HG03175 (cell line): Measurements from ENCODE around the gene TBX10.
"Not testable (repeated sequence)": the region's sequence is repeated elsewhere in the genome, so short reads cannot be mapped to it uniquely, and the experiment has no call there.

Experiments used
- ATAC-seq: cut with Tn5 transposase; IDR thresholded peaks from one replicate; pipeline ENCODE4 v1.9.1; 2021; ENCODE audit warnings: mild to moderate bottlenecking, moderate library complexity; ENCODE audit not compliant: unreplicated experiment

TBX10 gene

DNA sequence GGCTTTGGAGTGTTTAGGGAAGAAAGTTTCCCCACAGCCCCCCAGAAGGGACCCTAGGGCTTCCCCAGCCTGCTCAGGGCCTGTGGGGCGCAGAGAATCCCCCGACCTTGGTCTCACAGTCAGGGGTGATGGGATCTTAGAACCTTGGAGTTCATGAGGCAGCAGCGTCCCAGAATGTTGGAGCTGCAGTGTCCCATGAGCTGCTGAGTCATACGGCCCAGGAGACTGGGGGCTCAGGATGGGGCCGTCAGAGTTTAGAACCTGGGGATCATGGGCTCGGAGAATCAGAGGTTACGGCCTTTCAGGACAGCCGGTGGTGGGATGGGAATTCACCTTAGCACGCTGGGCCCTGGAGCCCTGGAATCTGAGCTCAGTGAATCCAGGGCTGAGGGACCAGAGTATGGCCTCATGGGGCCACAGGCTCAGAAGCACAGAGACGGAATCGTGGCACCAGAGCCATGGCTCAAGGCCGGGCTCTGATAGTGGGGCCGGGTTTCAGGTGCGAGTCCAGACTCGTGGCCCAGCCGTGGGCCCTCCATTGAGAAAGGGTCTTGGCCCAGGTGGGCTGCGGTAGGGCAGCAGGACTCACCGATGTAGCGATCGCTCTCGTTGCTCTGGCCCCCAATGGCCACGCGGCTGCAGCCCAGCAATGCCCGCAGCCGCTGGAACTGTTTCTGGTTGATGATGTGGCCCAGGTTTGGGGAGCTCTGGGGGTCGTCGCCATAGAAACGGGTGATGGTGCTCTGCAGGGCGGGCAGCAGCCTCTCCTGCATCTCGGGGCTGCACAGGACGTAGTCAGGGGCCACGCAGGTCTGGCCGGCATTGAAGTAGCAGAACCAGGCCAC lies 25.4 kb upstream of the TBX10 start:
- ATAC-seq: no peak

- ATAC-seq: no peak
These were observed 24.6 kb upstream of the TBX10 start for GRCh38 chr11:67664213-67664585.

- no peak for ATAC-seq
These were observed 24.1 kb upstream of the TBX10 start for GRCh38 chr11:67663532-67664212.

GRCh38 chr11:67662835-67663531 lies 23.4 kb upstream of the TBX10 start:
- ATAC-seq: no peak

- ATAC-seq: no peak
These were observed 22.7 kb upstream of the TBX10 start for GRCh38 chr11:67662142-67662834.

DNA sequence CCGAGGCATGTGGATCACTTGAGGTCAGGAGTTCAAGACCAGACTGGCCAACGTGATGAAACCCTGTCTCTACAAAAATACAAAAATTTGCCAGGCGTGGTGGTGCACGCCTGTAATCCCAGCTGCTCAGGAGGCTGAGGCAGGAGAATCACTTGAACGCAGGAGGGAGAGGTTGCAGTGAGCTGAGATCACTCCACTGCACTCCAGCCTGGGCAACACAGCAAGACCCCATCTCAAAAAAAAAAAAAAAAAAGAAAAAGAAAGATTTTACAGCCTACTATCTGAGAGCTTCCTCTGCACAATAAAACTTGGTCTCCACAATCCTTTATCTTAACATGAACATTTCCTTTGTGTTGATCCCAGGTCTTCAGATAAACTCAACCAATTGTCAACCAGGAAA lies 21.2 kb upstream of the TBX10 start:
- not testable (repeated sequence) for ATAC-seq

DNA sequence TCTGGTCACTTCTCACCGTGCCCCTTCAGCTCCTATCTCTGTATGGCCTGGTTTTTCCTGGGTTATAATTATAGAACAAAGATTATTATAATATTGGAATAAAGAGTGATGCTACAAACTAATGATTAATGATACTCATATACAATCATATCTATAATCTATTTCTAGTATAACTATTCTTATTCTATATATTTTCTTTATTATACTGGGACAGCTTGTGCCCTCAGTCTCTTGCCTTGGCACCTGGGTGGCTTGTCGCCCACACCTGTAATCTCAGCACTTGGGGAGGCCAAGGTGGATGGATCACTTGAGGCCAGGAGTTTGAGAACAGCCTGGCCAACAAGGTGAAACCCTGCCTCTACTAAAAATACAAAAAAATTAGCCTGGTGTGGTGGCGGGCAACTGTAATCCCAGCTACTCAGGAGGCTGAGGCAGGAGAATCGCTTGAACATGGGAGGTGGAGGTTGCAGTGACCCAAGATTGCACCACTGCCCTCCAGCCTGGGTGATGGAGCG lies 20.1 kb upstream of the TBX10 start:
- not testable (repeated sequence) for ATAC-seq

DNA sequence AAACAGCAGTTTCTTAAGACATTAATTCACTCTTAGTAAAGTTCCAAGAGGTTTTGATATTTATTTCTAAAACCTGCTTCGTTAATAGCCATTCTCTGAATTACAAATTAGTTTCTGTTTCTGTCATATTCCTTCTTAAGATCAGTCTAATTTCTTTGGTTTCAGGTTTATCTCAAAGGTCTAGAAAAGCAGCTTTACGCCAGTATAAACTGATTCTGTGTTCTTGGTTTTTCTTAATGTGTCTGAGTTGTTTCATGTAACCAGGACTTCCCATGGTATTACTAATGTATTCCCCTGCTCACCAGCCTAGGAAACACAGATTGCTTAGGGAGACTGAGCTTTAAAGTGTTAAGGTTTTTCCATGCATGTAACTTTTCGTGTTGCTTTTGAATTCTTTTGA lies 17.7 kb upstream of the TBX10 start:
- no peak for ATAC-seq

- ATAC-seq: no peak
These were observed 16.8 kb upstream of the TBX10 start for GRCh38 chr11:67656278-67656922.

GRCh38 chr11:67654225-67654624 lies 14.7 kb upstream of the TBX10 start:
- no peak for ATAC-seq

GRCh38 chr11:67652965-67653845 lies 13.6 kb upstream of the TBX10 start:
- no peak for ATAC-seq

- no peak for ATAC-seq
These were observed 12.6 kb upstream of the TBX10 start for GRCh38 chr11:67651976-67652781.

DNA sequence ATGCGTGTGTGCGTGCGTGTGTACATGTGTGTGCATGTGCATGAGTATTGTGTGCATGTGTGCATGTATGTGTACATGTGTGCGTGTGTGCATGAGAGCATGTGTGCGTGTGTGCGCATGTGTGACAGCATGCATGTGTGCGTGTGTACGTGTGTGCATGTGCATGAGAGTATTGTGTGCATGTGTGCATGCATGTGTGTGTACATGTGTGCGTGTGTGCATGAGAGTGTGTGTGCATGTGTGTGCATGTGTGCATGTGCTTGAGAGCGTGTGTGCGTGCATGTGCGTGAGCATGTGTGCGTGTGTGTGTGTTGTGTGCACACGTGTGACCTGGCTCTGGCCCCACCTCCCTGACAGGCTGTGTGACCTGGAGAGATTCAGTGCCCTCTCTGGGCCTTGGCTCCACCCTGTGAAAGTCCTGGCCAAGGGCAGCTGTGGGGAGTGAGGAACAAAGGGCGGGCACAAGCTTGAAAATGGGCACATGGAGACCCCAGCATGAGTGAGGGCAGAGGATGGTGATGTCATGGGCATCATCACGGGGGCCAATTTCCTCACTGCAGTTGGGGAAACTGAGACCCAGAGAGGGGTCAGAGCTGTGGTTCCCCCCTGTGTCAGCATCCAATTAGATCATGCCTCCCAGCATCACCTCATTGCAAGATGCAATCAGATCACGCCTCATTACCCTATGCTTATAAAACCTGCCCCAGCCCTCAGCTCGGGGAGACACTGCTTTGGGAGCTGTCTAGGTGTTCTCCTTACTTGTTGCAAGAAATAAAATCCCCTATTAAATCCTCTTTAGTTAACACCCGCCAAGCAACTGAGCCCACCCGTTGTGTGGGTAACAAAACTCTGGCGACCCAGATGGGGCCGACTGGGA lies 10.3 kb upstream of the TBX10 start:
- ATAC-seq: no peak

- no peak for ATAC-seq
These were observed 9.4 kb upstream of the TBX10 start for GRCh38 chr11:67648796-67649613.

- peak; percentile 64 for ATAC-seq
These were observed 8.7 kb upstream of the TBX10 start for GRCh38 chr11:67648140-67648795.

- ATAC-seq: no peak
These were observed 7.9 kb upstream of the TBX10 start for GRCh38 chr11:67647471-67647870.
